Endothelial cell of umbilical vein (primary cell): ENCODE measurements around the gene PABPC1L. TPM values are rescaled to one million over a fixed set of nuclear protein-coding genes. Genes with fewer than 3 reads are reported as not detected.

Experiments
- BruUV-seq: library from RNA; stranded (reverse); fragments of 400-500 nt; replicated peaks from 2 replicates; lab custom pipeline; 2021; lab: Mats Ljungman, UMichigan
- CTCF ChIA-PET: fragments of 300-600, 350-600 bp; sonication (Branson Sonifier 250); formaldehyde crosslinking; loops from one replicate; lab custom pipeline; 2021; ENCODE audit warnings: antibody characterized with exemption, inconsistent platforms; lab: Charles Lee
- POLR2A ChIA-PET: fragments of 300-600, 350-600 bp; sonication (Branson Sonifier 250); formaldehyde crosslinking; loops from one replicate; lab custom pipeline; 2021; ENCODE audit warnings: antibody characterized with exemption, inconsistent platforms; lab: Charles Lee
- DNase-seq: peaks from one replicate; pipeline ENCODE4 v3.0.0-alpha.2; 2011; ENCODE audit warnings: low read depth, low spot score
- FAIRE-seq: peaks from 2 replicates; lab custom pipeline; 2011; peaks lifted over from hg19 to GRCh38; lab: Jason Lieb, UNC
- H2AFZ ChIP-seq: 2 replicates; pipeline ENCODE4 v1.6.0; 2012; ENCODE audit warnings: low read depth, low read length, control low read depth, inconsistent platforms
- H3K27ac ChIP-seq: 2 replicates; pipeline ENCODE4 v1.5.1; 2011; ENCODE audit warnings: low read depth, mild to moderate bottlenecking, control low read depth, low read length, moderate library complexity; ENCODE audit not compliant: insufficient read depth
- H3K27me3 ChIP-seq, 2 experiments: 2 replicates each; pipeline versions ENCODE4 v1.6.0 to v1.6.1; 2011; ENCODE audit warnings: low read length in 2 of 2, mixed read lengths in 1 of 2; ENCODE audit not compliant: control insufficient read depth in 2 of 2, insufficient read depth in 2 of 2
- H3K36me3 ChIP-seq, 2 experiments: 2 replicates in 1 of 2; 3 replicates in 1 of 2; pipeline ENCODE4 v1.5.1; 2011; ENCODE audit warnings: low read length in 2 of 2, mild to moderate bottlenecking in 1 of 2, moderate library complexity in 1 of 2; ENCODE audit not compliant: control insufficient read depth in 2 of 2, insufficient read depth in 2 of 2; ENCODE audit errors: extremely low read depth in 1 of 2
- H3K4me1 ChIP-seq: 3 replicates; pipeline ENCODE4 v1.5.1; 2011; ENCODE audit warnings: mild to moderate bottlenecking, low read length; ENCODE audit not compliant: control insufficient read depth, insufficient read depth; ENCODE audit errors: extremely low read depth
- H3K4me2 ChIP-seq: 2 replicates; pipeline ENCODE4 v1.6.1; 2011; ENCODE audit warnings: low read length, control low read depth, mixed read lengths; ENCODE audit not compliant: insufficient read depth
- H3K4me3 ChIP-seq, 3 experiments: fragments of 200-600 bp in 1 of 3; sonication (generic), shearing (Covaris generic) in 1 of 3; replicated peaks in 1 of 3; 2 replicates each; pipeline ENCODE4 v1.5.1; 2011 to 2016; ENCODE audit warnings: control low read depth in 3 of 3, low read length in 3 of 3, mild to moderate bottlenecking in 2 of 3, inconsistent platforms in 1 of 3, low read depth in 1 of 3, moderate library complexity in 1 of 3; ENCODE audit not compliant: insufficient read depth in 1 of 3
- H3K79me2 ChIP-seq: 2 replicates; pipeline ENCODE4 v1.6.0; 2012; ENCODE audit warnings: low read length, inconsistent platforms; ENCODE audit not compliant: control insufficient read depth, insufficient read depth
- H3K9ac ChIP-seq: replicated peaks from 2 replicates; pipeline ENCODE3; 2011; ENCODE audit warnings: low read length, control low read depth; ENCODE audit not compliant: insufficient read depth; ENCODE audit errors: extremely low read depth
- H3K9me1 ChIP-seq: replicated peaks from 3 replicates; pipeline ENCODE4 v1.6.0; 2011; ENCODE audit warnings: mild to moderate bottlenecking, low read length; ENCODE audit not compliant: control insufficient read depth, insufficient read depth; ENCODE audit errors: extremely low read depth
- H3K9me3 ChIP-seq: replicated peaks from 2 replicates; pipeline ENCODE4 v1.5.1; 2012; ENCODE audit warnings: low read length, inconsistent platforms; ENCODE audit not compliant: control insufficient read depth, insufficient read depth
- H4K20me1 ChIP-seq: replicated peaks from 2 replicates; pipeline ENCODE3; 2011; ENCODE audit warnings: mild to moderate bottlenecking, low read length; ENCODE audit not compliant: control insufficient read depth, insufficient read depth; ENCODE audit errors: extremely low read depth
- CTCF ChIP-seq, 2 donors: IDR thresholded peaks; 1 replicate in 1 of 2; 2 replicates in 1 of 2; pipeline ENCODE4 v1.5.1; 2011; ENCODE audit warnings: low read length in 2 of 2, mild to moderate bottlenecking in 2 of 2, moderate library complexity in 2 of 2, control low read depth in 1 of 2, inconsistent platforms in 1 of 2, low read depth in 1 of 2; ENCODE audit not compliant: insufficient read depth in 1 of 2; ENCODE audit errors: extremely low read depth in 1 of 2
- GATA2 ChIP-seq: IDR thresholded peaks from 2 replicates; pipeline ENCODE4 v1.7.0; 2011; ENCODE audit warnings: low read depth, mild to moderate bottlenecking, moderate library complexity, mixed read lengths, low read length; ENCODE audit not compliant: insufficient read length, insufficient read depth
- JUN ChIP-seq: IDR thresholded peaks from 2 replicates; pipeline ENCODE4 v1.6.1; 2011; ENCODE audit warnings: borderline replicate concordance, low read depth; ENCODE audit not compliant: insufficient read length, insufficient read depth
- POLR2A ChIP-seq: IDR thresholded peaks from 2 replicates; pipeline ENCODE4 v1.6.1; 2012; ENCODE audit warnings: low read depth, mild to moderate bottlenecking, control low read depth, low read length
- dilution Hi-C: fragments of 300-500 bp; cut with MboI; formaldehyde crosslinking; loops from one replicate; pipeline ENCODE4 v1.15.0; 2019; ENCODE audit warnings: low sequenced_read_pairs; ENCODE audit not compliant: extremely low pct_ligation_motif_present
- intact Hi-C: fragments of 100-400 bp; cut with micrococcal nuclease; formaldehyde crosslinking; loops from one replicate; pipeline ENCODE4 v1.10.0; 2022
- polyA plus RNA-seq, 4 experiments: library from polyadenylated mRNA; depleted of rRNA in 3 of 4; stranded (reverse) in 3 of 4; unstranded in 1 of 4; fragments of >200 nt; gene quantifications; 2 replicates each; pipeline versions ENCODE4 v1.2.1 to v1.2.3, GENCODE V29; 2011 to 2012; ENCODE audit warnings: missing spikeins in 1 of 4
- total RNA-seq: library from RNA; stranded (reverse); gene quantifications from 2 replicates; pipeline ENCODE4 v1.2.3, GENCODE V29; 2021

PABPC1L gene
- total and polyA plus RNA-seq, 2 donors (not counting 3 experiments of a cell fraction or from before 2014, with no cell fraction given), result 7.8 to 12.6 TPM

GRCh38 chr20:44910690-44911262 lies 916 bp downstream of the PABPC1L start:
- TF ChIP-seq CTCF (IDR thresholded peaks at IDR 0.05; ENCODE audit: extremely low read depth in 1 of 2, insufficient read depth in 1 of 2, low read depth in 1 of 2, low read length in 2 of 2), result no peak
- TF ChIP-seq POLR2A, result no peak
- no peak for TF ChIP-seq GATA2
- no peak for TF ChIP-seq JUN
- no peak for DNase-seq
- Histone ChIP-seq H3K9me3 (no peaks in the 10 kb centered on the region), H3K36me3 (peaks cover 1 to 14% of the 10 kb centered on the region in 2 experiments), H4K20me1 (no peaks in the 10 kb centered on the region), H3K79me2 (no peaks in the 10 kb centered on the region), H3K4me3 (no peak overlapping the region), H3K27me3 (no peaks in the 10 kb centered on the region), H2AFZ (no peak overlapping the region), H3K9me1 (no peaks in the 10 kb centered on the region), H3K27ac (no peak overlapping the region), H3K4me2 (peak overlapping the region; percentile 59), H3K4me1 (peaks cover 12% of the 10 kb centered on the region), H3K9ac (no peak overlapping the region)
- dilution Hi-C loops (no loop called here), intact Hi-C loops (loop anchor here (1.0 to 5.0 kb wide), 5 partner anchors 50 to 382 kb away; partner anchors contain the start of gene TOMM34)
- BruUV-seq, result no TSS peak
- ChIA-PET CTCF (interaction anchor here (0.6 to 1.7 kb wide), 5 partner anchors 24 to 1214 kb away, joined by 3 to 4 read pairs (median 3); no protein-coding TSS in a partner anchor), POLR2A (no interaction called here)
- FAIRE-seq, result no peak
